Nephron (organoid): ENCODE data around the gene SRRM2.

Source experiments
- H3K27ac Mint-ChIP-seq, 3 experiments: 2 replicates each; pipeline ENCODE4 v1.8.0; 2020; ENCODE audit warnings: mixed read lengths in 3 of 3, mild to moderate bottlenecking in 2 of 3, moderate library complexity in 1 of 3
- H3K27me3 Mint-ChIP-seq: 2 replicates; pipeline ENCODE4 v1.8.0; 2021; ENCODE audit warnings: low read depth, mild to moderate bottlenecking, moderate library complexity, mixed read lengths
- H3K36me3 Mint-ChIP-seq: 2 replicates; pipeline ENCODE4 v1.8.0; 2020; ENCODE audit warnings: low read depth, mixed read lengths
- H3K4me1 Mint-ChIP-seq: 2 replicates; pipeline ENCODE4 v1.8.0; 2020; ENCODE audit warnings: mixed read lengths
- H3K4me3 Mint-ChIP-seq, 3 experiments: 2 replicates each; pipeline ENCODE4 v1.8.0; 2020; ENCODE audit warnings: mild to moderate bottlenecking in 3 of 3, mixed read lengths in 3 of 3, moderate library complexity in 2 of 3
- H3K9me3 Mint-ChIP-seq: 2 replicates; pipeline ENCODE4 v1.8.0; 2020; ENCODE audit warnings: mixed read lengths
- TF ChIP-seq, protein P1 (sequence below), 3 experiments: fragments of 200-600 bp; sonication (generic); IDR thresholded peaks; one replicate each; pipeline ENCODE4 v1.5.0; 2021; ENCODE audit warnings: antibody characterized with exemption in 3 of 3; ENCODE audit not compliant: unreplicated experiment in 3 of 3

SRRM2 gene

GRCh38 chr16:2752035-2752849, at the start of gene SRRM2:
TSS of gene SRRM2 (plus strand) at chr16:2752638. CDS start at chr16:2756365, 3,727 bp downstream.
- Mint-ChIP-seq H3K9me3 (no peaks in the 10 kb centered on the region), H3K4me1 (peaks cover 58% of the 10 kb centered on the region), H3K27ac (peak within 1 kb of the TSS; percentile 100), H3K27me3 (no peaks in the 10 kb centered on the region), H3K4me3 (peak within 1 kb of the TSS; percentile 92 to 97 (median 93)), H3K36me3 (peaks cover 36% of the 10 kb centered on the region)
- TF ChIP-seq, protein P1, sequence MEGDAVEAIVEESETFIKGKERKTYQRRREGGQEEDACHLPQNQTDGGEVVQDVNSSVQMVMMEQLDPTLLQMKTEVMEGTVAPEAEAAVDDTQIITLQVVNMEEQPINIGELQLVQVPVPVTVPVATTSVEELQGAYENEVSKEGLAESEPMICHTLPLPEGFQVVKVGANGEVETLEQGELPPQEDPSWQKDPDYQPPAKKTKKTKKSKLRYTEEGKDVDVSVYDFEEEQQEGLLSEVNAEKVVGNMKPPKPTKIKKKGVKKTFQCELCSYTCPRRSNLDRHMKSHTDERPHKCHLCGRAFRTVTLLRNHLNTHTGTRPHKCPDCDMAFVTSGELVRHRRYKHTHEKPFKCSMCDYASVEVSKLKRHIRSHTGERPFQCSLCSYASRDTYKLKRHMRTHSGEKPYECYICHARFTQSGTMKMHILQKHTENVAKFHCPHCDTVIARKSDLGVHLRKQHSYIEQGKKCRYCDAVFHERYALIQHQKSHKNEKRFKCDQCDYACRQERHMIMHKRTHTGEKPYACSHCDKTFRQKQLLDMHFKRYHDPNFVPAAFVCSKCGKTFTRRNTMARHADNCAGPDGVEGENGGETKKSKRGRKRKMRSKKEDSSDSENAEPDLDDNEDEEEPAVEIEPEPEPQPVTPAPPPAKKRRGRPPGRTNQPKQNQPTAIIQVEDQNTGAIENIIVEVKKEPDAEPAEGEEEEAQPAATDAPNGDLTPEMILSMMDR (IDR thresholded peaks at IDR 0.05; ENCODE audit: unreplicated experiment in 3 of 3) = no peak

- H3K9me3 Mint-ChIP-seq = no peaks in the 10 kb centered on the region
- H3K4me1 Mint-ChIP-seq = no peaks in the 10 kb centered on the region
- no peak overlapping the region for H3K27ac Mint-ChIP-seq
- H3K36me3 Mint-ChIP-seq = peaks cover 1% of the 10 kb centered on the region
- no peaks in the 10 kb centered on the region for H3K27me3 Mint-ChIP-seq
- TF ChIP-seq, protein P1 (IDR thresholded peaks at IDR 0.05; ENCODE audit: unreplicated experiment in 3 of 3) = no peak
- H3K4me3 Mint-ChIP-seq = no peak overlapping the region
Observed at GRCh38 chr16:2702871-2703745, 49.3 kb upstream of the SRRM2 start.

- Mint-ChIP-seq H3K4me3 (no peak overlapping the region), H3K4me1 (no peaks in the 10 kb centered on the region), H3K36me3 (peaks cover 3% of the 10 kb centered on the region), H3K27me3 (no peaks in the 10 kb centered on the region), H3K27ac (no peak overlapping the region), H3K9me3 (no peaks in the 10 kb centered on the region)
- TF ChIP-seq, protein P1 (IDR thresholded peaks at IDR 0.05; ENCODE audit: unreplicated experiment in 3 of 3) = no peak
Observed at GRCh38 chr16:2704166-2704982, 48.1 kb upstream of the SRRM2 start.

- no peaks in the 10 kb centered on the region for H3K27me3 Mint-ChIP-seq
- H3K4me1 Mint-ChIP-seq = no peaks in the 10 kb centered on the region
- no peaks in the 10 kb centered on the region for H3K9me3 Mint-ChIP-seq
- H3K27ac Mint-ChIP-seq = no peak overlapping the region
- no peak overlapping the region for H3K4me3 Mint-ChIP-seq
- TF ChIP-seq, protein P1 (IDR thresholded peaks at IDR 0.05; ENCODE audit: unreplicated experiment in 3 of 3) = no peak
- peaks cover 3% of the 10 kb centered on the region for H3K36me3 Mint-ChIP-seq
Observed at GRCh38 chr16:2704983-2705275, 47.5 kb upstream of the SRRM2 start.

DNA sequence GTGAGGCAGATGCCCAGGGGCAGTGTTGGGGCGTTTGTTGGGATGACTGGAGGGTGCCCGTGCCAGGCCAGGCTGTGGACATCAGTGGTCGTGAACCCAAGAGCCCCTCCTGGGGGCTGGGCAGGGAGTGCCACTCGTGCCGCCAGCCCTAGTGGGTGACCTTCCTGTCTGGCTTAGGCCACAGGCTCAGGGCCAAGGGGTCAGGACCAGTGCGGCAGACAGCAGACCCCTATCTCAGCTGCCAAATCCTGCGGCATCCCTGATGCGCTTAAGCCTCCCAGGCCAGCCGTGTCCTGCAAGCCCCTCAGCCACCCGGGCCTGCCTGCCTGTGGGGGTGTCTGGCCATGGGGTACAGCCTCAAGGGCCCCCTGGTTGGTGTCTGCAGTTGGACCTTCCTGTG, 47.1 kb upstream of the SRRM2 start:
- Mint-ChIP-seq H3K27ac (no peak overlapping the region), H3K4me3 (no peak overlapping the region), H3K36me3 (peaks cover 3% of the 10 kb centered on the region), H3K27me3 (no peaks in the 10 kb centered on the region), H3K9me3 (no peaks in the 10 kb centered on the region), H3K4me1 (no peaks in the 10 kb centered on the region)
- TF ChIP-seq, protein P1 (IDR thresholded peaks at IDR 0.05; ENCODE audit: unreplicated experiment in 3 of 3) = no peak
